ENCODE results near the gene IFI27L2. TPM values are rescaled to one million over a fixed set of nuclear protein-coding genes. Genes with fewer than 3 reads are reported as not detected.

IFI27L2 gene, protein sequence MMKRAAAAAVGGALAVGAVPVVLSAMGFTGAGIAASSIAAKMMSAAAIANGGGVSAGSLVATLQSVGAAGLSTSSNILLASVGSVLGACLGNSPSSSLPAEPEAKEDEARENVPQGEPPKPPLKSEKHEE
- total RNA-seq = 91.6 and 110 TPM in 2 replicates

GRCh38 chr14:94129111-94129757 lies at the start of gene IFI27L2:
Gene IFI27L2 (minus strand): TSS chr14:94129604. CDS start chr14:94129564, 40 bp downstream.

DNA sequence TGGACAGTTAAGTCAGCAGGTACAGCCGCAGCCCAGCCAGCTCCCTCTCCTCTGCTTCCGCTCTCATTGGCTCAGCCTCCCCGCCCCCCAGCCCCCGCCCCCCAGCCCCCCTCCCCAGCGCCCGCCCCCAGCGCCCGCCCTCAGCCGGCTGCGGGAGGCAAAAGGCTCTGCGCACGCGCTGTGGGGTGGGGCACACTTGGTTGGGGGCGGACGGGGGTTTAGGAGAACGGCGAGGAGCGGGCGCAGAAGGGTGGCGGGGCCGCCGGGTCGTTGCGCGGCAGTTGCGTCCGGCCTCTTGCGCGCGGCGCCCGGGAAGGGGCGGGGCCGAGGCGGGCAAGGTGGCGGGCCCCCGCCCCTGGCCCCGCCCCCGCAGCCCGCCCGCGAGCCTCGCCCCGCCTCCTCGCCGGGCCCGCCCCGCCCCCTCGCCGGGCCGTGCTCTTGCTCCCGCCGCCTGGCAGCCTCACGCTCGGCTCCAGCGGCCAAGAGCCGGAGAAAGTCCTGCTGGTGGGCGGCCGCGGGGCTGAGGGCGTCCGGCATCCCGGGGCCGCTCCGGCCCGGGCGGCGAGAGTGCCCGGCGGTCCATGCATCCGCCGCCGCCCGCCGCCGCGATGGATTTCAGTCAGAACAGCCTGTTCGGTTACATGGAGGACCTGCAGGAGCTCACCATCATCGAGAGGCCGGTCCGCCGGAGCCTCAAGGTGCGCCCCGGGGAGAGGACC lies 44.6 kb upstream of the IFI27L2 start, which contains the start of gene PPP4R4:
TSS of gene PPP4R4 (plus strand) at position 438 of the 719 bp plus-strand sequence. CDS start at position 582, 144 bp downstream.

DNA sequence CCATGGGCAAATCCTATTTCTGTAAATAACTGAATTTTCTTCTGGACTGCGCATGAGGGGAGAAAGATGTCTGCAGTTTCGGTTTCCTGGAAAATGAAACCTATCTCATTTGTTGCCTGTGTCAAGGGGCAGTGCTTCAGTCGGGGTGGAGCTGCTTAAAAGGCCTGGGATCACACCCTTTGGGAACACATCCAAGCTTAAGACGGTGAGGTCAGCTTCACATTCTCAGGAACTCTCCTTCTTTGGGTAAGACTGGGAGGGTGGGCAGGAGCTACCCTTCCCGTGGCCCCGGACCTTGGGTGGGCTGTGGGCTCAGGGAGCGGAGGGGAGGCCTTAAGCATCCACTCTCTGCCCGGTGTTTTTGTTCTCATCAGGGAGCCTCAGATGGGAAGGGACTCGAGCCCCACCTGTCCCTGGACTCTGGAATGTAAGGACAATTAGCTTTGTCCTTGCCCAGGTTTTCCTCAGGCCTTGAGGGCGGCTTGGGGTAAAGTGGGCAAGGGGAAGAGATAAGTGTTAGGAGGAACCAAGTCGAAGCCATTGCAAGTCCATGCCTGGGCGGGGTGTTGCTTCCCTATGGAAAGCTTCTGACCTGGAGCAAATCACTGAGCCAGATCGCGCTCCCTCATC lies 18.7 kb downstream of the IFI27L2 start, which contains the start of gene IFI27:
TSS of gene IFI27 (plus strand) at position 185 of the 630 bp plus-strand sequence.

DNA sequence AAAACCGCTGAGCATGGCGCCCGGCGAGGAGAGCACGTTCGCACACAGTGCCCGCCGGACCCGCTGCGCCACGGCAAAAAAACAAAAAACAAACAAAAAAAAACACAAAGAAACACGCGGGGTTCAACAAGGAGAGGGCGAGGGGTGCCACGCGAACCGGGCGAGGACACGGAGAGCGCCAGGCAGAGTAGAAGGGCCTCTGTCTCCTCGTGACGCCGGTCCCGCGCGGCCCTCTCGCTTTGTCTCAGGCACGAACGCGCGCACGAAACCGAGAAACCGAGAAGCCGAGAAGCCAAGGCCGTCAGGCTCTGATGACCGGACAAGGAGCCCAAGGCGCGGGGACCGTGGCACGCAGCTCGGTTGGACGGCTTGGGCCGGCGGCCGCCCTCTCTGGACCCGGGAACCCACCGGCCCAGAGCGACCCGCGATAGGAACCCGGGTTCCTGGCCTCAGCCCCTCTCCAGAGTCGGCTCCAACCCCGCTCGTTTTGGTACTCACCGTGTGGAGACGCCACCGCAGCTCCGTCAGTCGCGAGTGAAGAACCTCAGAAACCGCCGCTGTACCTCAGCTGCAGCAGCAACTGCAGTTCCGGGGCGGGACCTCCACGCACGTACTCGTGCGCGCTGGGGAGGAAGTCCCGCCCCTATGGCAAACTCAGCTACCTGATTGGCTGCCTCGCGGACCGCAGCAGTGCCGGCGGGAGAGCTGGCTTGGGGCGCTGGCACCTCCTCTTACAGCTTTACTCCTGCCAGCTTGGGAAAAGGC lies 48.6 kb downstream of the IFI27L2 start, which contains the start of the genes DDX24 and IFI27L1:
TSS of gene DDX24 (minus strand) at position 582 of the 765 bp plus-strand sequence. CDS start 1,460 bp downstream, outside the sequence.
TSS of gene IFI27L1 (plus strand) at position 690 of the 765 bp plus-strand sequence. CDS start 15,628 bp downstream, outside the sequence.

Other genes starting within 250 kb of the IFI27L2 start
- gene FAM181A, start 202.3 kb downstream of the IFI27L2 start, total RNA-seq = not detected in 2 replicates
- gene ASB2, start 153.0 kb downstream of the IFI27L2 start, total RNA-seq = under 0.01 and 2.3 TPM in 2 replicates
- not detected in 2 replicates for gene CCDC197, start 132.3 kb downstream of the IFI27L2 start, total RNA-seq
- 1.5 and 2.0 TPM in 2 replicates for gene OTUB2, start 103.3 kb downstream of the IFI27L2 start, total RNA-seq
- gene DDX24, start 48.4 kb downstream of the IFI27L2 start, total RNA-seq = 163 and 174 TPM in 2 replicates
- gene IFI27L1, start 48.3 kb downstream of the IFI27L2 start, total RNA-seq = 21.7 and 24.7 TPM in 2 replicates
- gene IFI27, start 18.9 kb downstream of the IFI27L2 start, total RNA-seq = 55.8 and 125 TPM in 2 replicates
- 2.5 and 3.1 TPM in 2 replicates for gene PPP4R4, start 44.7 kb upstream of the IFI27L2 start, total RNA-seq
- gene SERPINA10, start 163.7 kb upstream of the IFI27L2 start, total RNA-seq = under 0.01 TPM in 1 of 2 replicates, not detected in the other
- not detected in 2 replicates for gene SERPINA6, start 193.7 kb upstream of the IFI27L2 start, total RNA-seq
- not detected in 2 replicates for gene SERPINA2, start 237.1 kb upstream of the IFI27L2 start, total RNA-seq